Upper lobe of left lung (tissue), 6 donors: ENCODE results near the gene UNC5A. TPM values are rescaled to one million over a fixed set of nuclear protein-coding genes. Genes with fewer than 3 reads are reported as not detected.

ENCODE experiments used
- ATAC-seq, 2 donors: fragments of 200-7000 bp; cut with Tn5 transposase; one replicate each; pipeline ENCODE4 v1.9.1; 2022; ENCODE audit warnings: mild to moderate bottlenecking in 2 of 2, moderate library complexity in 2 of 2; ENCODE audit not compliant: low FRiP score in 2 of 2
- DNase-seq, 2 donors: peaks; one replicate each; pipeline ENCODE4 v3.0.0-alpha.2; 2019 to 2020
- H3K27ac ChIP-seq, 4 donors: fragments of 200-600 bp; sonication (generic); one replicate each; pipeline ENCODE4 v1.5.1; 2016 to 2019
- H3K27me3 ChIP-seq, 4 donors: fragments of 200-600 bp; sonication (generic); one replicate each; pipeline ENCODE4 v1.5.1; 2017 to 2019
- H3K36me3 ChIP-seq, 4 donors: fragments of 200-600 bp; sonication (generic); one replicate each; pipeline ENCODE4 v1.5.1; 2016 to 2019
- H3K4me1 ChIP-seq, 4 donors: fragments of 200-600 bp; sonication (generic); one replicate each; pipeline ENCODE4 v1.5.1; 2018 to 2019
- H3K4me3 ChIP-seq, 4 donors: fragments of 200-600 bp; sonication (generic); one replicate each; pipeline ENCODE4 v1.5.1; 2017 to 2019; ENCODE audit warnings: mild to moderate bottlenecking in 2 of 4, moderate library complexity in 1 of 4
- H3K9me3 ChIP-seq, 4 donors: fragments of 200-600 bp; sonication (generic); one replicate each; pipeline ENCODE4 v1.5.1; 2018 to 2019
- EP300 ChIP-seq, 4 donors: sonication (generic); formaldehyde crosslinking; IDR thresholded peaks; one replicate each; pipeline ENCODE4 v1.5.1; 2017; ENCODE audit warnings: antibody characterized with exemption in 4 of 4, control low read depth in 2 of 4
- POLR2A ChIP-seq, 4 donors: fragments of 450-650 bp; IDR thresholded peaks; one replicate each; pipeline ENCODE4 v1.5.1; 2016 to 2017; ENCODE audit warnings: antibody characterized with exemption in 4 of 4, mild to moderate bottlenecking in 2 of 4
- POLR2AphosphoS5 ChIP-seq, 2 donors: sonication (generic); formaldehyde crosslinking; IDR thresholded peaks; one replicate each; pipeline ENCODE4 v1.5.1; 2017; ENCODE audit warnings: antibody characterized with exemption in 2 of 2
- WGBS, 2 donors: methylation state at CpG; one replicate each; pipeline ENCODE4 v1.1.5; 2017 to 2018; 5-methylcytosine and 5-hydroxymethylcytosine counted together
- total RNA-seq, 6 donors: library from RNA; depleted of rRNA in 4 of 6; stranded (reverse); fragments of >200 nt in 4 of 6; gene quantifications; one replicate each; pipeline versions ENCODE4 v1.1.0 to v1.2.1, GENCODE V29; 2016 to 2021
- TF ChIP-seq, protein P1 (sequence below), 6 experiments: fragments of 450-650 bp in 4 of 6; fragments of 200-600 bp in 2 of 6; sonication (generic) in 2 of 6; IDR thresholded peaks; one replicate each; pipeline ENCODE4 v1.5.1; 2016 to 2019; ENCODE audit warnings: antibody characterized with exemption in 6 of 6
- donor health status: DM: no; HTN: no; CAD: no; lungs with moderate emphysema.
- donor health status: DM: no; HTN: yes; CAD: no; lungs with severe emphysema.

UNC5A gene
- total RNA-seq, 6 donors from 2014 or later: 0.20 to 1.0 (median 0.39) TPM; not detected in 1

GRCh38 chr5:176897263-176897662 is 86.9 kb downstream of the UNC5A start:
- Histone ChIP-seq H3K4me3 (peak overlapping the region in 2 of 4 donors; percentile 14 to 45), H3K9me3 (no peaks in the 10 kb centered on the region), H3K27ac (peak overlapping the region in 3 of 4 donors; percentile 32 to 83 (median 63)), H3K27me3 (no peaks in the 10 kb centered on the region), H3K36me3 (no peaks in the 10 kb centered on the region), H3K4me1 (peaks cover 26 to 46% (median 31%) of the 10 kb centered on the region in 4 donors)
- 66 to 71% methylated on average over 3 of the region's 3 CpGs for WGBS, 2 donors
- DNase-seq (peak in 1 of 2 donors; percentile 19), ATAC-seq (no peak)
- TF ChIP-seq, protein P1, sequence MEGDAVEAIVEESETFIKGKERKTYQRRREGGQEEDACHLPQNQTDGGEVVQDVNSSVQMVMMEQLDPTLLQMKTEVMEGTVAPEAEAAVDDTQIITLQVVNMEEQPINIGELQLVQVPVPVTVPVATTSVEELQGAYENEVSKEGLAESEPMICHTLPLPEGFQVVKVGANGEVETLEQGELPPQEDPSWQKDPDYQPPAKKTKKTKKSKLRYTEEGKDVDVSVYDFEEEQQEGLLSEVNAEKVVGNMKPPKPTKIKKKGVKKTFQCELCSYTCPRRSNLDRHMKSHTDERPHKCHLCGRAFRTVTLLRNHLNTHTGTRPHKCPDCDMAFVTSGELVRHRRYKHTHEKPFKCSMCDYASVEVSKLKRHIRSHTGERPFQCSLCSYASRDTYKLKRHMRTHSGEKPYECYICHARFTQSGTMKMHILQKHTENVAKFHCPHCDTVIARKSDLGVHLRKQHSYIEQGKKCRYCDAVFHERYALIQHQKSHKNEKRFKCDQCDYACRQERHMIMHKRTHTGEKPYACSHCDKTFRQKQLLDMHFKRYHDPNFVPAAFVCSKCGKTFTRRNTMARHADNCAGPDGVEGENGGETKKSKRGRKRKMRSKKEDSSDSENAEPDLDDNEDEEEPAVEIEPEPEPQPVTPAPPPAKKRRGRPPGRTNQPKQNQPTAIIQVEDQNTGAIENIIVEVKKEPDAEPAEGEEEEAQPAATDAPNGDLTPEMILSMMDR (IDR thresholded peaks at IDR 0.05): no peak
- TF ChIP-seq POLR2A (IDR thresholded peaks at IDR 0.05) (no peak), POLR2AphosphoS5 (IDR thresholded peaks at IDR 0.05) (no peak), EP300 (IDR thresholded peaks at IDR 0.05) (no peak)

GRCh38 chr5:176899296-176899891 is 89.0 kb downstream of the UNC5A start, which contains the start of gene HK3:
Gene HK3, minus strand, starts transcription at chr5:176899346. Its CDS starts 3,187 bp downstream, at chr5:176896159.
- H3K4me1 ChIP-seq: peaks cover 26 to 55% (median 30%) of the 10 kb centered on the region in 4 donors
- 19 to 39% methylated on average over 9 of the region's 9 CpGs for WGBS, 2 donors
- DNase-seq: peak in 1 of 2 donors; percentile 70
- peaks cover 6 to 19% (median 16%) of the 10 kb centered on the region in 4 donors for H3K36me3 ChIP-seq
- peak within 1 kb of the TSS; percentile 41 to 83 (median 78) for H3K27ac ChIP-seq
- H3K27me3 ChIP-seq: no peaks in the 10 kb centered on the region
- H3K9me3 ChIP-seq: no peaks in the 10 kb centered on the region
- H3K4me3 ChIP-seq: peak within 1 kb of the TSS in 3 of 4 donors; percentile 21 to 45 (median 32)
- ATAC-seq: peak; percentile 38 to 73
- TF ChIP-seq, protein P1 (IDR thresholded peaks at IDR 0.05): no peak
- TF ChIP-seq POLR2A (IDR thresholded peaks at IDR 0.05) (peak in 1 of 4 donors; percentile 45), EP300 (IDR thresholded peaks at IDR 0.05) (no peak), POLR2AphosphoS5 (IDR thresholded peaks at IDR 0.05) (peak; percentile 19 to 54)

DNA sequence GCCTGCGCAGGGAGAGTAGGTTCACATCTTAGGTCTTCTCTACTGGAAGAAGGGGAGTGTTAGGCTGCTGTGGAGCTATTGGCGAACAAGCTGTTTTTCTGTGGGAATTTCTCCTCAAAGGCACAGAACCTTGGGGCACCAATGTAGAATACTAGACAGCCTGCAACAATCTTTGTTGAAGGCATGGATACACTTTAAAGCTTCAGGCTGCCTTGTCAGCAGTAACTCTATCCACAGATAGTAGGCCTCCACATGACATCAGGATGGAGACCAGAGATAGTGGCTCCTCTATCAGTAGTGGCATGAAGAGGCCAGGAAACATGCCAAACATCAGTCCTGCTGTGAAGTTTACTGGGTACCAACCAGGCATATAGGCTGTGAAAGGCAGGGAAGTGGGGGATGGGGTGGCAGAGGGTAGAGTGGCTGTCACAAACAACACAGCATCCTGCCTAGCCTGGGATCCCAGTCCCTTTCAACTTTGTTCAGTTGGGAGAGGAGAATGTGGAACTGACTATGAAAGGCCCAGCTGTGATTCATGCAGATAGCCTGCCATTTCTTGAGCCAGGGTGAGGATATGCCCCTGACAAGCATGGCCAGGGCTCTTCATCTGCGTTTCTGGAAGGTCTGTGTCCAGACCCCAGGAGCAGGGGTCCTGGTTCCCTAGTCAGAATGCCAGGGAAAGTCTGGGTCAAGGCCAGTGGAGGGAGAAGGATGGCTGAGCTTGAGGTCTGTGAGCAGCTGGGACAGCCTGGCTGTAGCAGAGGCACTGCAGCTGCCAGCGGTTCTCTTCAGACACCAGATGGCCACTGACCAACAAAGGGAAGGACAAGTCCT is 89.8 kb downstream of the UNC5A start:
- peaks cover 26 to 55% (median 30%) of the 10 kb centered on the region in 4 donors for H3K4me1 ChIP-seq
- DNase-seq (no peak), ATAC-seq (no peak)
- H3K27me3 ChIP-seq: no peaks in the 10 kb centered on the region
- peak overlapping the region in 2 of 4 donors; percentile 6 to 45 for H3K4me3 ChIP-seq
- peaks cover 13 to 26% (median 22%) of the 10 kb centered on the region in 4 donors for H3K36me3 ChIP-seq
- TF ChIP-seq POLR2A (IDR thresholded peaks at IDR 0.05) (no peak), EP300 (IDR thresholded peaks at IDR 0.05) (no peak), POLR2AphosphoS5 (IDR thresholded peaks at IDR 0.05) (no peak)
- TF ChIP-seq, protein P1 (IDR thresholded peaks at IDR 0.05): no peak
- WGBS, 2 donors: 85 to 90% methylated on average over 3 to 4 of the region's 4 CpGs
- H3K27ac ChIP-seq: peak overlapping the region; percentile 41 to 83 (median 78)
- H3K9me3 ChIP-seq: no peaks in the 10 kb centered on the region

DNA sequence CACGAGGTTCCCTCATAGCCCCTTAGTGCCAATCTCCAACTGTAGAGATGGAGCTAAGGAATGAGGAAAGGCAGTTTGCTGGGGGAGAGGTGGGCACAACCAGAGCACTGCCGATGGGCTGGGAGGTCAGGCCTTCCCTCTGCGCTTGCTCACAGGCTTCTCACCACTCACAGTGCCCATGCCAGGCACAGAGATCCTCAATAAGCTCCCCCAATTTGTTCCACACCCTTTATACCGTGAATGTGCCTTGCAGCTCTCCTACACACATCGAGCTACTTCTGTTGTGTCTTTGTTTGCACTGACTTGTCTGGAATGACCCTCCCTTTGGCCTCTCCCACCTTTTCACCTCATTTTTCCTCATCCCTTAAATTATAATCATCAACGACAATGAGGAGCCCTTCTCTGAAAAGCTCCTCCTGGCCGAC is 90.4 kb downstream of the UNC5A start:
- DNase-seq (no peak), ATAC-seq (no peak)
- H3K36me3 ChIP-seq: peaks cover 20 to 33% (median 28%) of the 10 kb centered on the region in 4 donors
- H3K27ac ChIP-seq: peak overlapping the region; percentile 41 to 83 (median 78)
- no peaks in the 10 kb centered on the region for H3K9me3 ChIP-seq
- peaks cover 26 to 51% (median 30%) of the 10 kb centered on the region in 4 donors for H3K4me1 ChIP-seq
- TF ChIP-seq POLR2A (IDR thresholded peaks at IDR 0.05): no peak
- TF ChIP-seq POLR2AphosphoS5 (IDR thresholded peaks at IDR 0.05): no peak
- 76 to 80% methylated on average over 5 to 7 of the region's 7 CpGs for WGBS, 2 donors
- no peaks in the 10 kb centered on the region for H3K27me3 ChIP-seq
- no peak overlapping the region for H3K4me3 ChIP-seq
